Chondrocyte (in vitro differentiated cells): ENCODE measurements around the gene BMP6. TPM values are rescaled to one million over a fixed set of nuclear protein-coding genes. Genes with fewer than 3 reads are reported as not detected.

Experiments used
- DNase-seq: peaks from one replicate; pipeline ENCODE4 v3.0.0; 2021; ENCODE audit warnings: mixed read lengths, low spot score
- H3K27ac Mint-ChIP-seq: one replicate; pipeline ENCODE4 v1.8.0; 2021; ENCODE audit warnings: mild to moderate bottlenecking, moderate library complexity, mixed read lengths; ENCODE audit not compliant: unreplicated experiment
- H3K27me3 Mint-ChIP-seq: 2 replicates; pipeline ENCODE4 v1.8.0; 2021; ENCODE audit warnings: low read depth, mixed read lengths
- H3K36me3 Mint-ChIP-seq: 2 replicates; pipeline ENCODE4 v1.8.0; 2021; ENCODE audit warnings: low read depth, mixed read lengths
- H3K4me1 Mint-ChIP-seq: 2 replicates; pipeline ENCODE4 v1.8.0; 2021; ENCODE audit warnings: low read depth, mild to moderate bottlenecking, mixed read lengths
- H3K4me3 Mint-ChIP-seq: one replicate; pipeline ENCODE4 v1.8.0; 2021; ENCODE audit warnings: mild to moderate bottlenecking, moderate library complexity, mixed read lengths; ENCODE audit not compliant: unreplicated experiment
- H3K9me3 Mint-ChIP-seq: 2 replicates; pipeline ENCODE4 v1.8.0; 2021; ENCODE audit warnings: low read depth, mixed read lengths
- CTCF ChIP-seq: fragments of 200-600 bp; sonication (generic); IDR thresholded peaks from 2 replicates; pipeline ENCODE4 v1.5.0; 2021; ENCODE audit warnings: antibody characterized with exemption, mild to moderate bottlenecking, moderate library complexity
- total RNA-seq: library from RNA; stranded (reverse); gene quantifications from 3 replicates; pipeline ENCODE4 v1.2.1, GENCODE V29; 2021

BMP6 gene
- total RNA-seq, 1 donor from 2014 or later, result 0.50 TPM

GRCh38 chr6:7922596-7922995 lies 196.7 kb downstream of the BMP6 start:
- no peak for DNase-seq
- Mint-ChIP-seq H3K9me3 (peaks cover 18% of the 10 kb centered on the region), H3K27ac (no peak overlapping the region), H3K36me3 (peaks cover 4% of the 10 kb centered on the region), H3K4me1 (no peaks in the 10 kb centered on the region), H3K4me3 (no peak overlapping the region), H3K27me3 (peaks cover 4% of the 10 kb centered on the region)
- no peak for TF ChIP-seq CTCF

GRCh38 chr6:7924867-7925266 lies 199.0 kb downstream of the BMP6 start:
- DNase-seq, result no peak

More at GRCh38 chr6:7924867-7925266, 199.0 kb downstream of the BMP6 start:
- Mint-ChIP-seq H3K27ac (no peak overlapping the region), H3K36me3 (peaks cover 4% of the 10 kb centered on the region), H3K4me3 (no peak overlapping the region), H3K9me3 (peaks cover 27% of the 10 kb centered on the region), H3K4me1 (no peaks in the 10 kb centered on the region), H3K27me3 (peaks cover 13% of the 10 kb centered on the region)
- no peak for TF ChIP-seq CTCF

Other genes with a start within 250 kb of the BMP6 start
- 464 to 589 TPM (median 471 TPM) in 3 replicates for gene DSP, start 184.4 kb upstream of the BMP6 start, total RNA-seq
- gene SNRNP48, start 135.9 kb upstream of the BMP6 start, total RNA-seq, result 9.6 to 16.0 TPM (median 9.7 TPM) in 3 replicates
- gene TXNDC5, start 184.7 kb downstream of the BMP6 start, total RNA-seq, result 226 to 231 TPM (median 230 TPM) in 3 replicates